Adrenal gland (tissue), 12 donors: ENCODE data around the gene FIBIN. TPM values are rescaled to one million over a fixed set of nuclear protein-coding genes. Genes with fewer than 3 reads are reported as not detected.
A peak's percentile ranks its signal among the peaks of the same experiment; 100 is the strongest.

Source experiments
- DNase-seq, 7 donors: peaks; one replicate each; pipeline ENCODE4 v3.0.0-alpha.2; 2019 to 2020
- H3K27ac ChIP-seq, 5 donors: fragments of 200-600 bp; sonication (generic) in 4 of 5; 1 replicate in 3 of 5; 2 replicates in 2 of 5; pipeline versions ENCODE4 v1.5.1 to v1.8.0; 2016 to 2020; ENCODE audit warnings: mild to moderate bottlenecking in 1 of 5
- H3K27me3 ChIP-seq: fragments of 200-600 bp; 2 replicates; pipeline ENCODE4 v1.8.0; 2021
- H3K36me3 ChIP-seq, 2 donors: fragments of 200-600 bp; replicated peaks in 1 of 2; 1 replicate in 1 of 2; 2 replicates in 1 of 2; pipeline versions ENCODE4 v1.5.1 to v1.8.0; 2018 to 2022
- H3K4me1 ChIP-seq, 2 donors: fragments of 200-600 bp; replicated peaks in 1 of 2; 1 replicate in 1 of 2; 2 replicates in 1 of 2; pipeline versions ENCODE4 v1.5.1 to v1.8.0; 2018 to 2021
- H3K4me3 ChIP-seq, 4 donors: fragments of 200-600 bp; sonication (generic) in 3 of 4; one replicate each; pipeline ENCODE4 v1.5.1; 2016 to 2018
- H3K9me3 ChIP-seq, 3 donors: fragments of 200-600 bp; sonication (generic) in 1 of 3; replicated peaks in 1 of 3; 1 replicate in 2 of 3; 2 replicates in 1 of 3; pipeline versions ENCODE4 v1.5.1 to v1.8.0; 2016 to 2021
- POLR2A ChIP-seq, 2 donors: fragments of 450-650 bp; IDR thresholded peaks; one replicate each; pipeline ENCODE4 v1.6.1; 2017; ENCODE audit warnings: antibody characterized with exemption in 2 of 2, mild to moderate bottlenecking in 2 of 2, moderate library complexity in 1 of 2
- WGBS, 4 donors: extraction: QIAGEN DNeasy Blood & Tissue Kit in 2 of 4; methylation state at CpG; one replicate each; pipeline versions ENCODE4 v1.1.5 to v1.1.7; 2013 to 2017; 5-methylcytosine and 5-hydroxymethylcytosine counted together
- intact Hi-C, 2 donors: fragments of 100-400 bp; cut with DNase I; formaldehyde crosslinking; loops; one replicate each; pipeline versions ENCODE4 v1.14.1 to v1.15.0; 2022 to 2023
- polyA plus RNA-seq, 3 donors: library from polyadenylated mRNA; stranded (reverse); fragments of 200-250 nt in 2 of 3; fragments of 350-450 nt in 1 of 3; fragmentation: Illumina TruSeq in 1 of 3; extraction: RNeasy Lipid Tissue Mini Kit (QIAGEN cat#74804) in 1 of 3; gene quantifications; one replicate each; pipeline ENCODE4 v1.2.3, GENCODE V29; 2013 to 2014
- total RNA-seq, 9 donors: library from RNA; depleted of rRNA in 4 of 9; stranded (reverse); fragments of >200 nt in 4 of 9; fragments of 120-200 nt in 1 of 9; fragmentation: NEBNext Ultra II Directional in 1 of 9; extraction: Animal tissue kit (Norgen Biotek cat#: 25700) in 1 of 9; gene quantifications; one replicate each; pipeline versions ENCODE4 v1.1.0 to v1.2.4, GENCODE V29; 2013 to 2023
- TF ChIP-seq, protein P1 (sequence below), 6 experiments: fragments of 450-650 bp in 4 of 6; fragments of 200-600 bp in 2 of 6; sonication (generic) in 1 of 6; IDR thresholded peaks; 1 replicate in 5 of 6; 2 replicates in 1 of 6; pipeline versions ENCODE4 v1.5.1 to v1.8.0; 2016 to 2021; ENCODE audit warnings: antibody characterized with exemption in 6 of 6, mild to moderate bottlenecking in 2 of 6, moderate library complexity in 1 of 6
- donor health status: healthy with polysubstance abuse.
- donor health status: Bipolar disorder and iron deficiency.
- donor health status: DM: yes; HTN: yes; CAD: no.
- donor health status: DM: no; HTN: no; CAD: no.
- donor health status: DM: no; HTN: no; CAD: no.
- donor health status: DM: yes; HTN: yes; CAD: no.

Gene FIBIN
- total and polyA plus RNA-seq, 12 donors: 1.4 to 11.1 (median 3.9) TPM

DNA sequence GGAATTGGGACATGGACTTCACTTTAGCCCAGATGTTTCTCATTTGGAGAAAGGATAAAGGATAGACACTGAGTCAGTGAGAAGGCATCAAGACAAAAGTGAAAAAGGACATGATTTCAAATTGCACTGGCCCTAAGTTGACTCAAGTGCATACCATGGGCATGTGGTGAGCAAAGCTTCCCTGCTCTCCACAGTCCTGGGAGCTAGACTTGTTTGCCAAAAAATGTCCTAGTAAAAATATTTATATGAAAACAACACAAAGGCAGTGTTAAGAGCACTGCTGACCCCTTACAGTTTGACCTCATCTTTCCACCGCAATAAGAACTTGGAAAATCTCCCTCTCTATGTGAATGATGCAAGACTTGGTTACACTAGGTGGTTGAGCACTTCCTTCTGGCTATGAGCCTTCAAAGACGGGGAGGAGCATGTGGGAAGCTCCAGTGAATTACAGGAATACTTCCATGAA, 46.5 kb upstream of the FIBIN start:
- no peaks in the 10 kb centered on the region for H3K4me1 ChIP-seq
- H3K27me3 ChIP-seq: no peaks in the 10 kb centered on the region
- TF ChIP-seq, protein P1, sequence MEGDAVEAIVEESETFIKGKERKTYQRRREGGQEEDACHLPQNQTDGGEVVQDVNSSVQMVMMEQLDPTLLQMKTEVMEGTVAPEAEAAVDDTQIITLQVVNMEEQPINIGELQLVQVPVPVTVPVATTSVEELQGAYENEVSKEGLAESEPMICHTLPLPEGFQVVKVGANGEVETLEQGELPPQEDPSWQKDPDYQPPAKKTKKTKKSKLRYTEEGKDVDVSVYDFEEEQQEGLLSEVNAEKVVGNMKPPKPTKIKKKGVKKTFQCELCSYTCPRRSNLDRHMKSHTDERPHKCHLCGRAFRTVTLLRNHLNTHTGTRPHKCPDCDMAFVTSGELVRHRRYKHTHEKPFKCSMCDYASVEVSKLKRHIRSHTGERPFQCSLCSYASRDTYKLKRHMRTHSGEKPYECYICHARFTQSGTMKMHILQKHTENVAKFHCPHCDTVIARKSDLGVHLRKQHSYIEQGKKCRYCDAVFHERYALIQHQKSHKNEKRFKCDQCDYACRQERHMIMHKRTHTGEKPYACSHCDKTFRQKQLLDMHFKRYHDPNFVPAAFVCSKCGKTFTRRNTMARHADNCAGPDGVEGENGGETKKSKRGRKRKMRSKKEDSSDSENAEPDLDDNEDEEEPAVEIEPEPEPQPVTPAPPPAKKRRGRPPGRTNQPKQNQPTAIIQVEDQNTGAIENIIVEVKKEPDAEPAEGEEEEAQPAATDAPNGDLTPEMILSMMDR (IDR thresholded peaks at IDR 0.05): no peak
- TF ChIP-seq POLR2A (IDR thresholded peaks at IDR 0.05): no peak
- DNase-seq: peak in 6 of 7 donors; percentile 5 to 53 (median 28)
- peak overlapping the region in 1 of 5 donors; percentile 57 for H3K27ac ChIP-seq
- intact Hi-C loops: no loop called here
- H3K36me3 ChIP-seq: no peaks in the 10 kb centered on the region
- WGBS, 4 donors: 53 to 68% (median 63%) methylated on average over 2 of the region's 2 CpGs
- no peaks in the 10 kb centered on the region for H3K9me3 ChIP-seq
- H3K4me3 ChIP-seq: no peak overlapping the region

DNA sequence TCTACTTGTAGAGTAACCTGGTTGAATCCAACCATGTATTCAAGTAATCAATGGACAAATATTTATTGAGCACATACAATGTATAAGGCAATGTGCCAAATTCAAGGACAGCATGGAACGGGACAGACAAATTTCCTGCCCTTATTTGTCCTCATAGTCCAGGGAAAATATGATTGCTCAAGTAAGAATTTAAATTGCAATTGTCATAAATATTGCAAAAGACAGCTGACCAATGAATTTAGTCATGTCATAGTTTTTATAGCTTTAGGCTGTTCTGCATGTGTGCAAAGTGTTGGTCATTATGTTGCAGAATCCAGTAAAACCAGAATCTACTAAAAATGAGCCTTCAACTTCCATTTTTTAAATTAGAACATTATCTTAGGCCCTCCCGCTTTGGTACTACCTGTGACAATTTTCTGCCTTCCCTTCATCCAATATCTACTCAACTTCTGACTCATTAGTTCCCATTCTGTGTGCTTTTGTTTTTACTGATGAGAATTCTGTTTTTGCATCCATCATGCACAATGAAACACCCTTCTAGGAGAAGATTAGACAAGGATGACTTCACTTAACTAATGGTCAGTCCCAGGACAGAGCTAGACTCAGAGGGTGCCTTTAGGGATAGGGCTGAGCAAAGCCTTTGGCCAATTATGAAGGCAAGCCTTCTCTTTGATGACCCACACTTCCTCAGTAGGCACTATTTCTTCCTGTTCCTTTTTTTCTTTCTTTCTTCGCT, 45.8 kb upstream of the FIBIN start:
- TF ChIP-seq, protein P1 (IDR thresholded peaks at IDR 0.05): no peak
- TF ChIP-seq POLR2A (IDR thresholded peaks at IDR 0.05): no peak
- Histone ChIP-seq H3K27me3 (no peaks in the 10 kb centered on the region), H3K9me3 (no peaks in the 10 kb centered on the region), H3K4me1 (no peaks in the 10 kb centered on the region), H3K27ac (peak overlapping the region in 1 of 5 donors; percentile 57), H3K4me3 (no peak overlapping the region), H3K36me3 (no peaks in the 10 kb centered on the region)
- DNase-seq: no peak
- intact Hi-C loops: no loop called here
- 54 to 76% (median 61%) methylated on average over 3 of the region's 3 CpGs for WGBS, 4 donors

DNA sequence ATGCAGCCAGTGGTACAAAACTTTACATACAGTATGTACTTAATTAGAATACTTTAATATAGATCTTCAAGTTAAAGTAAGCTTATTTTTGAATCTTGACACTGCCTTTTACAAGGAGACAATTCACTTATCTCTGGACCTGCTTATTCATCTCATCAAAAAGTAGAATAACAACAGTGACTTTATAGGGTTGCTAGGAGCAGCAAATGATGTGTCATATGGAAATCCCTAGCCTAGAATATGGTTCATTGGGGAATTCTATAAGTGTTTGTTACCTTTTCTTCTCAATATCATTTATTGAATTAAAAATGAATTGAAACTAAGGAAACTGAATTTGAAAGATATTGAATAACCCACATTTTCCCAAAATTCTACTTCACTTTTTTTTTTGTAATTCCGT, 45.0 kb upstream of the FIBIN start:
- 81 to 92% (median 88%) methylated on average over 1 of the region's 1 CpG for WGBS, 4 donors
- TF ChIP-seq, protein P1 (IDR thresholded peaks at IDR 0.05): no peak
- no peak for TF ChIP-seq POLR2A (IDR thresholded peaks at IDR 0.05)
- intact Hi-C loops: no loop called here

DNA sequence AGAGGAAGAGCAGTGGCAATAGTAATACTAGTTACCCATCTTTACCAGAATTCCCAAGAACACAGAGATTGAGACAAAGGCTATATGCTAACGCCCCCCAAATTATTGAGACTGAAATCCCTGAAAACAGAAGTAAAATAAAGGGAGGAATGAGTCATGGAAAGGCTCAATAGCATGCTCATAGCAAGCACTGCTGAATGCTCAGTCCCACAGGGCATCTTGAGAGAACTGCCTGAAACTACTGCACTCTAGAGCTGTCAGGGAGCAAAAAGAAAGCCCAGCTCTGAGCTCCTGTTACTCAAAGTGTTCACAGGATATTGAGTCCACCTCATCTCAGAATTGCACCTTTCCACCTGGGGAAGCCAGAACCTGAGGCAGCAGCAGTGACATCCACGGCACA, 44.1 kb upstream of the FIBIN start:
- Histone ChIP-seq H3K4me3 (no peak overlapping the region), H3K36me3 (no peaks in the 10 kb centered on the region), H3K9me3 (no peaks in the 10 kb centered on the region), H3K4me1 (no peaks in the 10 kb centered on the region), H3K27ac (no peak overlapping the region), H3K27me3 (no peaks in the 10 kb centered on the region)
- 75 to 86% (median 83%) methylated on average over 2 of the region's 2 CpGs for WGBS, 4 donors
- intact Hi-C loops: no loop called here
- DNase-seq: no peak
- TF ChIP-seq, protein P1 (IDR thresholded peaks at IDR 0.05): no peak
- TF ChIP-seq POLR2A (IDR thresholded peaks at IDR 0.05): no peak

More for the DNA sequence above, 45.0 kb upstream of the FIBIN start:
- Histone ChIP-seq H3K4me1 (no peaks in the 10 kb centered on the region), H3K4me3 (no peak overlapping the region), H3K9me3 (no peaks in the 10 kb centered on the region), H3K27ac (no peak overlapping the region), H3K36me3 (no peaks in the 10 kb centered on the region), H3K27me3 (no peaks in the 10 kb centered on the region)
- no peak for DNase-seq
